ENCODE results near the gene EXOSC5. TPM values are rescaled to one million over a fixed set of nuclear protein-coding genes. Genes with fewer than 3 reads are reported as not detected.
A peak's percentile ranks its signal among the peaks of the same experiment; 100 is the strongest.

EXOSC5 gene
- total and polyA plus RNA-seq, 9 of the 15 experiments (the other 6 are each of a cell fraction or from before 2014, with no cell fraction given), result 10.9 to 75.5 (median 37.8) TPM

- TF ChIP-seq ZFP30 (CRISPR knock-in tag; IDR thresholded peaks at IDR 0.05; ENCODE audit: borderline replicate concordance) (no peak), MAFF (IDR thresholded peaks at IDR 0.05; ENCODE audit: low read length) (no peak)
Measured at GRCh38 chr19:41353466-41354342, 43.5 kb downstream of the EXOSC5 start, which contains the start of gene TGFB1 (continued).

- Histone ChIP-seq H3K4me3 (peak overlapping the region; percentile 98), H4K20me1 (replicated peaks; ENCODE audit: control insufficient read depth, insufficient read depth, low read length) (peaks cover 17% of the 10 kb centered on the region), H3K9me1 (ENCODE audit: control insufficient read depth, insufficient read depth, low read length) (no peaks in the 10 kb centered on the region), H3K9me3 (replicated peaks; ENCODE audit: control insufficient read depth, insufficient read depth, low read depth, low read length) (no peaks in the 10 kb centered on the region), H3K4me1 (replicated peaks in 1 of 2; ENCODE audit: control insufficient read depth in 2 of 2, insufficient read depth in 2 of 2, low read length in 2 of 2) (peaks cover 11 to 47% of the 10 kb centered on the region in 2 experiments), H3K27me3 (ENCODE audit: control insufficient read depth in 2 of 2, insufficient read depth in 2 of 2, low read length in 2 of 2) (no peaks in the 10 kb centered on the region), H3K4me2 (ENCODE audit: insufficient read depth, low read length) (peak overlapping the region; percentile 100), H3K36me3 (ENCODE audit: control insufficient read depth, insufficient read depth, low read length) (peaks cover 33% of the 10 kb centered on the region), H3K79me2 (ENCODE audit: control insufficient read depth, insufficient read depth, low read length) (peaks cover 64% of the 10 kb centered on the region), H3K27ac (ENCODE audit: extremely low read depth, low read depth, low read length) (peak overlapping the region; percentile 93), H2AFZ (ENCODE audit: low read depth, low read length) (peak overlapping the region; percentile 70), H3K9ac (ENCODE audit: insufficient read depth in 1 of 2, low read depth in 2 of 2, low read length in 2 of 2) (peak overlapping the region; percentile 85 to 99)
- intact Hi-C loops (cut with micrococcal nuclease) (loop anchor here (1.0 to 5.0 kb wide), 3 partner anchors 30 to 91 kb away; partner anchors contain the start of gene HNRNPUL1), in situ Hi-C loops (cut with MboI) (no loop called here)
- peak; percentile 73 to 84 (median 77) for DNase-seq (ENCODE audit: extremely low read depth in 1 of 4, low spot score in 3 of 4)
- no TSS peak for BruUV-seq (replicated peaks)
- peak; percentile 55 for ATAC-seq
- WGBS (ENCODE audit: insufficient coverage, low coverage, missing lambda C conversion rate), result 2% methylated on average over 48 of the region's 71 CpGs
- POLR2A ChIA-PET, result interaction anchor here (0.6 to 3.1 kb wide), 8 partner anchors 11 to 1125 kb away, joined by 3 to 20 read pairs (median 4); partner anchors contain the start of gene B9D2
- no peak for FAIRE-seq
- CTCF ChIA-PET (ENCODE audit: low intra/inter-chr PET ratio), result interaction anchor here (0.7 kb wide), 1 partner anchor 245 kb away, joined by 3 read pairs; no protein-coding TSS in a partner anchor
- no peak for TF ChIP-seq ETV5 (CRISPR knock-in tag; IDR thresholded peaks at IDR 0.05; ENCODE audit: low read depth)
- TF ChIP-seq MCM7 (IDR thresholded peaks at IDR 0.05), result no peak
- peak; percentile 28; the same call in 1 of the 2 replicates for TF ChIP-seq NCOA6 (IDR thresholded peaks at IDR 0.05)
- no peak for TF ChIP-seq RNF219 (CRISPR knock-in tag; IDR thresholded peaks at IDR 0.05)
- TF ChIP-seq PRPF4 (IDR thresholded peaks at IDR 0.05; ENCODE audit: insufficient read depth, low read depth, low read length, poor library complexity, severe bottlenecking), result no peak
- TF ChIP-seq CBFA2T2 (conservative IDR thresholded peaks at IDR 0.05), result no peak
- TF ChIP-seq ZNF695 (CRISPR knock-in tag; IDR thresholded peaks at IDR 0.05), result no peak
Measured at GRCh38 chr19:41352609-41353465, 44.3 kb downstream of the EXOSC5 start.
